Neural cell (in vitro differentiated cells): ENCODE results near the gene MARVELD2.

Experiments used
- EZH2 ChIP-seq: fragments of 200-600, 300-800 bp; shearing (Covaris generic), sonication (generic); IDR thresholded peaks from 2 replicates; pipeline ENCODE4 v1.6.1; 2014; ENCODE audit warnings: antibody characterized with exemption, low read length, borderline replicate concordance, mild to moderate bottlenecking; ENCODE audit not compliant: insufficient read depth, poor library complexity, severe bottlenecking
- MXI1 ChIP-seq: fragments of 450-650 bp; conservative IDR thresholded peaks from 2 replicates; pipeline ENCODE4 v1.6.1; 2014; ENCODE audit warnings: antibody characterized with exemption, mild to moderate bottlenecking; ENCODE audit not compliant: poor library complexity, severe bottlenecking
- SMC3 ChIP-seq: fragments of 450-650 bp; conservative IDR thresholded peaks from 2 replicates; pipeline ENCODE4 v1.6.1; 2014; ENCODE audit warnings: antibody characterized with exemption, mild to moderate bottlenecking, moderate library complexity; ENCODE audit not compliant: poor library complexity
- TAF1 ChIP-seq: IDR thresholded peaks from 2 replicates; pipeline ENCODE4 v1.6.1; 2012; ENCODE audit warnings: low read depth
- TF ChIP-seq, protein P1 (sequence below): fragments of 450-650 bp; IDR thresholded peaks from 2 replicates; pipeline ENCODE4 v1.5.1; 2014; ENCODE audit warnings: antibody characterized with exemption, mild to moderate bottlenecking, moderate library complexity; ENCODE audit not compliant: poor library complexity, severe bottlenecking

DNA sequence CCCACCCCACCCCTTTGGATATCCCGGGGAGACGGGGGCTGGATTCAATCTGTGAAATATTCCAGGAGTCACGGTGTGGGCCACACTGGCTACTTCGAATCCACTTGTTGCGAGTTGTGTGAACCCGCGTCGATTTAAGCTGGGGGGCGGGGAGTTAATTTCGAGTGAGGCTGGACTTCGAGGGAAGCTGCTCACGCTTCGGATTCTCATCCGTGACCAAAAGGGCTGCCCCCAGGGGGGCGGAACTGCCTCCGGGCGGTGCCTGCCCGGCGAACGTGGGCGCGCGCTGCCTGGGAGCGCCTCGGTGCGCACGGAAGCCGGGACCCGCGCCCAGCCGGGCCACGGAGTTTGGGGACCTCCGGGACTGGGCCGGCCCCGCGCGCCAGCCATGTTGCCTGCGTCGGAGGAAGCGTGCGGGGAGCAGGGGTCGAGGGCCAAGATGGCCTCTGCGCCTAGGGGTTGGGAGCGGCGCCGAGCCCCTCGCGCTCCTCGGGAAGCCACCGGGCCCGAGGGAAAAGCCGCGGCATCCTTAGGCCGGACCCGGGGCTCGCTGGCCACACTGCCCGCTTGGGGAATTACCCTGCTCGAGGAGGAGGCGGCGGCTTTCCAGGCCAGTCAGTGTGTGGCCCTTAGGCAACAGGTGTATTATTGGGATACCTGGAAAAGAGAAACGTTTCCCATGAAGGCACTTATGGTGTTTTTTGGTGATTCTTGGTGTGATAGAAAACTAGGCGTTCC is 78.6 kb downstream of the MARVELD2 start:
- TF ChIP-seq, protein P1, sequence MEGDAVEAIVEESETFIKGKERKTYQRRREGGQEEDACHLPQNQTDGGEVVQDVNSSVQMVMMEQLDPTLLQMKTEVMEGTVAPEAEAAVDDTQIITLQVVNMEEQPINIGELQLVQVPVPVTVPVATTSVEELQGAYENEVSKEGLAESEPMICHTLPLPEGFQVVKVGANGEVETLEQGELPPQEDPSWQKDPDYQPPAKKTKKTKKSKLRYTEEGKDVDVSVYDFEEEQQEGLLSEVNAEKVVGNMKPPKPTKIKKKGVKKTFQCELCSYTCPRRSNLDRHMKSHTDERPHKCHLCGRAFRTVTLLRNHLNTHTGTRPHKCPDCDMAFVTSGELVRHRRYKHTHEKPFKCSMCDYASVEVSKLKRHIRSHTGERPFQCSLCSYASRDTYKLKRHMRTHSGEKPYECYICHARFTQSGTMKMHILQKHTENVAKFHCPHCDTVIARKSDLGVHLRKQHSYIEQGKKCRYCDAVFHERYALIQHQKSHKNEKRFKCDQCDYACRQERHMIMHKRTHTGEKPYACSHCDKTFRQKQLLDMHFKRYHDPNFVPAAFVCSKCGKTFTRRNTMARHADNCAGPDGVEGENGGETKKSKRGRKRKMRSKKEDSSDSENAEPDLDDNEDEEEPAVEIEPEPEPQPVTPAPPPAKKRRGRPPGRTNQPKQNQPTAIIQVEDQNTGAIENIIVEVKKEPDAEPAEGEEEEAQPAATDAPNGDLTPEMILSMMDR = no peak
- TF ChIP-seq EZH2 = no peak
- TF ChIP-seq SMC3 = no peak
- no peak for TF ChIP-seq MXI1
- TF ChIP-seq TAF1 = no peak
